Measurements from ENCODE around the gene DDX6. TPM values are rescaled to one million over a fixed set of nuclear protein-coding genes. Genes with fewer than 3 reads are reported as not detected.
A peak's percentile ranks its signal among the peaks of the same experiment; 100 is the strongest.

Gene DDX6
- total and polyA plus RNA-seq, 9 of the 15 experiments (the other 6 are each of a cell fraction or from before 2014, with no cell fraction given) = 10.0 to 102 (median 58.2) TPM

DNA sequence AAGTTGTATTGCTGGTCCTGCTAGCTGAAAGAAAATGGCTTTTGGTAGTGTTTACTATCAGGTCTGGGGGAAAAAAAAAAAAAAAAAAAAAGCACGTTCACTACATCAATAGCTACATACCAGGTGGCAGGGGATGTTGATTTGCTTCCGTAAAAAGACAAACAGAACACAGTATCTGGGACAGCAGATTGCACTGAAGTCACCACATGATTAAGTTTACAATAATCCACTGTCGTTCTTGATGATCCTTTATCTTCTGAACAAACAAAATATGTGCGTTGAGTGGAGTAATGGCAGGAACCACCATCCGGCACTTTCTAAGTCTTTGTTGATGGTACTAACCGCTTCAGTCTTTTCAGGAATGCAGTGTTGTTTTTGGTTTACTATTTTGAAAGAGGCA lies 48.7 kb downstream of the DDX6 start (continued):
- TF ChIP-seq, protein P1, sequence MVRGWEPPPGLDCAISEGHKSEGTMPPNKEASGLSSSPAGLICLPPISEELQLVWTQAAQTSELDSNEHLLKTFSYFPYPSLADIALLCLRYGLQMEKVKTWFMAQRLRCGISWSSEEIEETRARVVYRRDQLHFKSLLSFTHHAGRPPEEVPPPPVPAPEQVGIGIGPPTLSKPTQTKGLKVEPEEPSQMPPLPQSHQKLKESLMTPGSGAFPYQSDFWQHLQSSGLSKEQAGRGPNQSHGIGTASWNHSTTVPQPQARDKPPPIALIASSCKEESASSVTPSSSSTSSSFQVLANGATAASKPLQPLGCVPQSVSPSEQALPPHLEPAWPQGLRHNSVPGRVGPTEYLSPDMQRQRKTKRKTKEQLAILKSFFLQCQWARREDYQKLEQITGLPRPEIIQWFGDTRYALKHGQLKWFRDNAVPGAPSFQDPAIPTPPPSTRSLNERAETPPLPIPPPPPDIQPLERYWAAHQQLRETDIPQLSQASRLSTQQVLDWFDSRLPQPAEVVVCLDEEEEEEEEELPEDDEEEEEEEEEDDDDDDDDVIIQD (CRISPR knock-in tag; IDR thresholded peaks at IDR 0.05) = no peak
- TF ChIP-seq RCOR1 (IDR thresholded peaks at IDR 0.05; ENCODE audit: borderline replicate concordance in 1 of 2, low read depth in 2 of 2, low read length in 2 of 2) (peak in 1 of 2 experiments; percentile 63; a peak in 1 of 4 replicates), SMARCE1 (IDR thresholded peaks at IDR 0.05) (peak; percentile 73; the same call in 1 of the 2 replicates), RAD51 (IDR thresholded peaks at IDR 0.05; ENCODE audit: borderline replicate concordance, low read depth) (no peak), CBFA2T3 (IDR thresholded peaks at IDR 0.05) (peak; percentile 83), PML (IDR thresholded peaks at IDR 0.05; ENCODE audit: low read length) (peak; percentile 41; the same call in 1 of the 2 replicates), ZFX (CRISPR knock-in tag; IDR thresholded peaks at IDR 0.05) (peak; percentile 19), ZNF384 (IDR thresholded peaks at IDR 0.05; ENCODE audit: low read depth, low read length) (peak; percentile 82; the same call in 1 of the 2 replicates), U2AF2 (optimal IDR thresholded peaks at IDR 0.05; ENCODE audit: low read depth, low read length) (no peak), CTBP1 (IDR thresholded peaks at IDR 0.05; ENCODE audit: borderline replicate concordance) (peak; percentile 74; the same call in 1 of the 2 replicates), ZNF551 (CRISPR knock-in tag; IDR thresholded peaks at IDR 0.05) (no peak), ZKSCAN8 (CRISPR knock-in tag; IDR thresholded peaks at IDR 0.05) (no peak)
- TF ChIP-seq, protein P2, sequence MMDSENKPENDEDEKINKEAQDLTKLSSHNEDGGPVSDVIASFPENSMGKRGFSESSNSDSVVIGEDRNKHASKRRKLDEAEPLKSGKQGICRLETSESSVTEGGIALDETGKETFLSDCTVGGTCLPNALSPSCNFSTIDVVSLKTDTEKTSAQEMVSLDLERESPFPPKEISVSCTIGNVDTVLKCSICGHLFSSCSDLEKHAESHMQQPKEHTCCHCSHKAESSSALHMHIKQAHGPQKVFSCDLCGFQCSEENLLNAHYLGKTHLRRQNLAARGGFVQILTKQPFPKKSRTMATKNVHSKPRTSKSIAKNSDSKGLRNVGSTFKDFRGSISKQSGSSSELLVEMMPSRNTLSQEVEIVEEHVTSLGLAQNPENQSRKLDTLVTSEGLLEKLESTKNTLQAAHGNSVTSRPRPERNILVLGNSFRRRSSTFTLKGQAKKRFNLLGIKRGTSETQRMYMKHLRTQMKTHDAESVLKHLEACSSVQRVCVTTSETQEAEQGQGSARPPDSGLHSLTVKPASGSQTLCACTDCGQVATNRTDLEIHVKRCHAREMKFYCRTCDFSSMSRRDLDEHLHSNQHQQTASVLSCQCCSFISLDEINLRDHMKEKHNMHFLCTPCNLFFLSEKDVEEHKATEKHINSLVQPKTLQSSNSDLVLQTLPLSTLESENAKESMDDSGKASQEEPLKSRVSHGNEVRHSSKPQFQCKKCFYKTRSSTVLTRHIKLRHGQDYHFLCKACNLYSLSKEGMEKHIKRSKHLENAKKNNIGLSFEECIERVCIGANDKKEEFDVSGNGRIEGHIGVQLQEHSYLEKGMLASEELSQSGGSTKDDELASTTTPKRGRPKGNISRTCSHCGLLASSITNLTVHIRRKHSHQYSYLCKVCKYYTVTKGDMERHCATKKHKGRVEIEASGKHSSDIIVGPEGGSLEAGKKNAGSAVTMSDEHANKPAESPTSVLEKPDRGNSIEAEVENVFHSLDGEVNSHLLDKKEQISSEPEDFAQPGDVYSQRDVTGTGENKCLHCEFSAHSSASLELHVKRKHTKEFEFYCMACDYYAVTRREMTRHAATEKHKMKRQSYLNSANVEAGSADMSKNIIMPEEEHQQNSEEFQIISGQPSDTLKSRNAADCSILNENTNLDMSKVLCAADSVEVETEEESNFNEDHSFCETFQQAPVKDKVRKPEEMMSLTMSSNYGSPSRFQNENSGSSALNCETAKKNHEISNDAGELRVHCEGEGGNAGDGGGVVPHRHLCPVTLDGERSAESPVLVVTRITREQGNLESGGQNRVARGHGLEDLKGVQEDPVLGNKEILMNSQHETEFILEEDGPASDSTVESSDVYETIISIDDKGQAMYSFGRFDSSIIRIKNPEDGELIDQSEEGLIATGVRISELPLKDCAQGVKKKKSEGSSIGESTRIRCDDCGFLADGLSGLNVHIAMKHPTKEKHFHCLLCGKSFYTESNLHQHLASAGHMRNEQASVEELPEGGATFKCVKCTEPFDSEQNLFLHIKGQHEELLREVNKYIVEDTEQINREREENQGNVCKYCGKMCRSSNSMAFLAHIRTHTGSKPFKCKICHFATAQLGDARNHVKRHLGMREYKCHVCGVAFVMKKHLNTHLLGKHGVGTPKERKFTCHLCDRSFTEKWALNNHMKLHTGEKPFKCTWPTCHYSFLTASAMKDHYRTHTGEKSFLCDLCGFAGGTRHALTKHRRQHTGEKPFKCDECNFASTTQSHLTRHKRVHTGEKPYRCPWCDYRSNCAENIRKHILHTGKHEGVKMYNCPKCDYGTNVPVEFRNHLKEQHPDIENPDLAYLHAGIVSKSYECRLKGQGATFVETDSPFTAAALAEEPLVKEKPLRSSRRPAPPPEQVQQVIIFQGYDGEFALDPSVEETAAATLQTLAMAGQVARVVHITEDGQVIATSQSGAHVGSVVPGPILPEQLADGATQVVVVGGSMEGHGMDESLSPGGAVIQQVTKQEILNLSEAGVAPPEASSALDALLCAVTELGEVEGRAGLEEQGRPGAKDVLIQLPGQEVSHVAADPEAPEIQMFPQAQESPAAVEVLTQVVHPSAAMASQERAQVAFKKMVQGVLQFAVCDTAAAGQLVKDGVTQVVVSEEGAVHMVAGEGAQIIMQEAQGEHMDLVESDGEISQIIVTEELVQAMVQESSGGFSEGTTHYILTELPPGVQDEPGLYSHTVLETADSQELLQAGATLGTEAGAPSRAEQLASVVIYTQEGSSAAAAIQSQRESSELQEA (IDR thresholded peaks at IDR 0.05; ENCODE audit: low read depth) = no peak
- TF ChIP-seq, protein P3, sequence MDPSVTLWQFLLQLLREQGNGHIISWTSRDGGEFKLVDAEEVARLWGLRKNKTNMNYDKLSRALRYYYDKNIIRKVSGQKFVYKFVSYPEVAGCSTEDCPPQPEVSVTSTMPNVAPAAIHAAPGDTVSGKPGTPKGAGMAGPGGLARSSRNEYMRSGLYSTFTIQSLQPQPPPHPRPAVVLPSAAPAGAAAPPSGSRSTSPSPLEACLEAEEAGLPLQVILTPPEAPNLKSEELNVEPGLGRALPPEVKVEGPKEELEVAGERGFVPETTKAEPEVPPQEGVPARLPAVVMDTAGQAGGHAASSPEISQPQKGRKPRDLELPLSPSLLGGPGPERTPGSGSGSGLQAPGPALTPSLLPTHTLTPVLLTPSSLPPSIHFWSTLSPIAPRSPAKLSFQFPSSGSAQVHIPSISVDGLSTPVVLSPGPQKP (CRISPR knock-in tag; IDR thresholded peaks at IDR 0.05) = no peak
- TF ChIP-seq, protein P4, sequence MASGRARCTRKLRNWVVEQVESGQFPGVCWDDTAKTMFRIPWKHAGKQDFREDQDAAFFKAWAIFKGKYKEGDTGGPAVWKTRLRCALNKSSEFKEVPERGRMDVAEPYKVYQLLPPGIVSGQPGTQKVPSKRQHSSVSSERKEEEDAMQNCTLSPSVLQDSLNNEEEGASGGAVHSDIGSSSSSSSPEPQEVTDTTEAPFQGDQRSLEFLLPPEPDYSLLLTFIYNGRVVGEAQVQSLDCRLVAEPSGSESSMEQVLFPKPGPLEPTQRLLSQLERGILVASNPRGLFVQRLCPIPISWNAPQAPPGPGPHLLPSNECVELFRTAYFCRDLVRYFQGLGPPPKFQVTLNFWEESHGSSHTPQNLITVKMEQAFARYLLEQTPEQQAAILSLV (tag; IDR thresholded peaks at IDR 0.05) = no peak

Data from K562 (cell line).